ENCODE data around the gene ANK3. TPM values are rescaled to one million over a fixed set of nuclear protein-coding genes. Genes with fewer than 3 reads are reported as not detected.

The ANK3 gene
- total RNA-seq, 1 donor from 2014 or later: 12.6 TPM

GRCh38 chr10:60420991-60421894 is 31.6 kb upstream of the ANK3 start:
- Mint-ChIP-seq H3K27ac (ENCODE audit: unreplicated experiment) (no peak overlapping the region), H3K27me3 (ENCODE audit: unreplicated experiment) (peaks cover 1% of the 10 kb centered on the region), H3K4me1 (ENCODE audit: unreplicated experiment) (peaks cover 4% of the 10 kb centered on the region), H3K9me3 (ENCODE audit: unreplicated experiment) (no peaks in the 10 kb centered on the region), H3K4me3 (ENCODE audit: unreplicated experiment) (no peak overlapping the region), H3K36me3 (ENCODE audit: low read depth, unreplicated experiment) (no peaks in the 10 kb centered on the region)
- no peak for TF ChIP-seq CTCF (IDR thresholded peaks at IDR 0.05; ENCODE audit: unreplicated experiment)
- DNase-seq (ENCODE audit: low spot score): no peak

GRCh38 chr10:60419249-60419648 is 29.6 kb upstream of the ANK3 start:
- Mint-ChIP-seq H3K27ac (ENCODE audit: unreplicated experiment) (no peak overlapping the region), H3K4me1 (ENCODE audit: unreplicated experiment) (no peaks in the 10 kb centered on the region), H3K36me3 (ENCODE audit: low read depth, unreplicated experiment) (no peaks in the 10 kb centered on the region), H3K27me3 (ENCODE audit: unreplicated experiment) (peaks cover 2% of the 10 kb centered on the region), H3K4me3 (ENCODE audit: unreplicated experiment) (no peak overlapping the region), H3K9me3 (ENCODE audit: unreplicated experiment) (no peaks in the 10 kb centered on the region)
- TF ChIP-seq CTCF (IDR thresholded peaks at IDR 0.05; ENCODE audit: unreplicated experiment): no peak
- DNase-seq (ENCODE audit: low spot score): no peak

GRCh38 chr10:60417901-60418300 is 28.2 kb upstream of the ANK3 start:
- no peak for DNase-seq (ENCODE audit: low spot score)
- Mint-ChIP-seq H3K27ac (ENCODE audit: unreplicated experiment) (no peak overlapping the region), H3K27me3 (ENCODE audit: unreplicated experiment) (peaks cover 2% of the 10 kb centered on the region), H3K4me3 (ENCODE audit: unreplicated experiment) (no peak overlapping the region), H3K9me3 (ENCODE audit: unreplicated experiment) (no peaks in the 10 kb centered on the region), H3K4me1 (ENCODE audit: unreplicated experiment) (no peaks in the 10 kb centered on the region), H3K36me3 (ENCODE audit: low read depth, unreplicated experiment) (no peaks in the 10 kb centered on the region)
- no peak for TF ChIP-seq CTCF (IDR thresholded peaks at IDR 0.05; ENCODE audit: unreplicated experiment)

GRCh38 chr10:60417024-60417423 is 27.3 kb upstream of the ANK3 start:
- Mint-ChIP-seq H3K27me3 (ENCODE audit: unreplicated experiment) (peaks cover 2% of the 10 kb centered on the region), H3K36me3 (ENCODE audit: low read depth, unreplicated experiment) (no peaks in the 10 kb centered on the region), H3K4me3 (ENCODE audit: unreplicated experiment) (no peak overlapping the region), H3K9me3 (ENCODE audit: unreplicated experiment) (no peaks in the 10 kb centered on the region), H3K27ac (ENCODE audit: unreplicated experiment) (no peak overlapping the region), H3K4me1 (ENCODE audit: unreplicated experiment) (no peaks in the 10 kb centered on the region)
- TF ChIP-seq CTCF (IDR thresholded peaks at IDR 0.05; ENCODE audit: unreplicated experiment): no peak
- no peak for DNase-seq (ENCODE audit: low spot score)

- H3K4me3 Mint-ChIP-seq (ENCODE audit: unreplicated experiment): no peak overlapping the region
- H3K27ac Mint-ChIP-seq (ENCODE audit: unreplicated experiment): no peak overlapping the region
- H3K9me3 Mint-ChIP-seq (ENCODE audit: unreplicated experiment): no peaks in the 10 kb centered on the region
- no peaks in the 10 kb centered on the region for H3K36me3 Mint-ChIP-seq (ENCODE audit: low read depth, unreplicated experiment)
- peaks cover 2% of the 10 kb centered on the region for H3K27me3 Mint-ChIP-seq (ENCODE audit: unreplicated experiment)
- DNase-seq (ENCODE audit: low spot score): no peak
- no peaks in the 10 kb centered on the region for H3K4me1 Mint-ChIP-seq (ENCODE audit: unreplicated experiment)
- no peak for TF ChIP-seq CTCF (IDR thresholded peaks at IDR 0.05; ENCODE audit: unreplicated experiment)
Observed at GRCh38 chr10:60414877-60415585, 25.4 kb upstream of the ANK3 start.

All from endothelial cell (in vitro differentiated cells).